ENCODE data around the gene MAML2. TPM values are rescaled to one million over a fixed set of nuclear protein-coding genes. Genes with fewer than 3 reads are reported as not detected.

The MAML2 gene
- total RNA-seq, 1 donor from 2014 or later = 31.5 TPM

DNA sequence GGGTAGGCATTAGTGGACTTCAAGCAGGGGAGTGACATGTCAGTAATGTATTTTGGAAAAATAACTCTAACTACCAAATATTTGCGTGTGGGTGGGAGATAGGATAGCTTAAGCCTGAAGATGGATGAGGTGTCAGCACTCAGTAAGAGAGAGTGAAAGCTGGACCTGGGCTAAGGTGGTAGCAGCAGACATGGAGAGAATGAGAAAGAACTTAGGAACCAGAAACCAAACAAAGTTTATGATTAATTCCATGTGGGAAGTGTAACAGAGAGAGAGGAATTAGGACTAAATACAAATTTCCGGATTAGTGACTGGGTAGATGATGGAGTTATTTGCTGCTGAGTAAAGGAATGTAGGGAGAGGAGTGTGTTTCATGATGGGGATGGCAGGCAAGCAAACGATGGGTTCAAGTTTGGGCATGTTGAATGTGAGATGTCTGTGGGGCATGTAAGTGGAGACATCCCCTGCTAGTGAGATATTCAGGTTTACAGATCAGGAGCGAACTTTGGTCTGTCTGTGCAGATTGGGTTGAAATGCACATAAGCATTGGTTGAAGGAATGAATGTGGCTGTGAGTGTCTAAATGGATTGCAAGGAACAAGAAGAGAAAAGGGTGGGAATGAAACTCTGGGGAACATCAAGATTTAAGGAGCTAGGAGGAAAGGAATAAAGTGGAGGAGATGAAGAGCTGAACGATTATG is 233.5 kb downstream of the MAML2 start:
- TF ChIP-seq, protein P1, sequence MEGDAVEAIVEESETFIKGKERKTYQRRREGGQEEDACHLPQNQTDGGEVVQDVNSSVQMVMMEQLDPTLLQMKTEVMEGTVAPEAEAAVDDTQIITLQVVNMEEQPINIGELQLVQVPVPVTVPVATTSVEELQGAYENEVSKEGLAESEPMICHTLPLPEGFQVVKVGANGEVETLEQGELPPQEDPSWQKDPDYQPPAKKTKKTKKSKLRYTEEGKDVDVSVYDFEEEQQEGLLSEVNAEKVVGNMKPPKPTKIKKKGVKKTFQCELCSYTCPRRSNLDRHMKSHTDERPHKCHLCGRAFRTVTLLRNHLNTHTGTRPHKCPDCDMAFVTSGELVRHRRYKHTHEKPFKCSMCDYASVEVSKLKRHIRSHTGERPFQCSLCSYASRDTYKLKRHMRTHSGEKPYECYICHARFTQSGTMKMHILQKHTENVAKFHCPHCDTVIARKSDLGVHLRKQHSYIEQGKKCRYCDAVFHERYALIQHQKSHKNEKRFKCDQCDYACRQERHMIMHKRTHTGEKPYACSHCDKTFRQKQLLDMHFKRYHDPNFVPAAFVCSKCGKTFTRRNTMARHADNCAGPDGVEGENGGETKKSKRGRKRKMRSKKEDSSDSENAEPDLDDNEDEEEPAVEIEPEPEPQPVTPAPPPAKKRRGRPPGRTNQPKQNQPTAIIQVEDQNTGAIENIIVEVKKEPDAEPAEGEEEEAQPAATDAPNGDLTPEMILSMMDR (IDR thresholded peaks at IDR 0.05) = no peak
- H3K27me3 ChIP-seq (ENCODE audit: low read depth) = no peaks in the 10 kb centered on the region
- no peak for DNase-seq
- H3K4me3 ChIP-seq = no peak overlapping the region
- no peak for ATAC-seq
- H3K9me3 ChIP-seq = no peaks in the 10 kb centered on the region
- H3K4me1 ChIP-seq = peaks cover 23% of the 10 kb centered on the region
- no peak overlapping the region for H3K27ac ChIP-seq
- no peaks in the 10 kb centered on the region for H3K36me3 ChIP-seq
- intact Hi-C loops (cut with DNase I) = no loop called here

GRCh38 chr11:96107143-96107824 is 235.7 kb downstream of the MAML2 start:
- DNase-seq (no peak), ATAC-seq (no peak)
- no peak overlapping the region for H3K4me3 ChIP-seq
- intact Hi-C loops (cut with DNase I) = no loop called here
- peaks cover 25% of the 10 kb centered on the region for H3K4me1 ChIP-seq
- no peaks in the 10 kb centered on the region for H3K36me3 ChIP-seq
- no peaks in the 10 kb centered on the region for H3K27me3 ChIP-seq (ENCODE audit: low read depth)
- H3K27ac ChIP-seq = no peak overlapping the region
- no peaks in the 10 kb centered on the region for H3K9me3 ChIP-seq
- TF ChIP-seq, protein P1 (IDR thresholded peaks at IDR 0.05) = no peak

DNA sequence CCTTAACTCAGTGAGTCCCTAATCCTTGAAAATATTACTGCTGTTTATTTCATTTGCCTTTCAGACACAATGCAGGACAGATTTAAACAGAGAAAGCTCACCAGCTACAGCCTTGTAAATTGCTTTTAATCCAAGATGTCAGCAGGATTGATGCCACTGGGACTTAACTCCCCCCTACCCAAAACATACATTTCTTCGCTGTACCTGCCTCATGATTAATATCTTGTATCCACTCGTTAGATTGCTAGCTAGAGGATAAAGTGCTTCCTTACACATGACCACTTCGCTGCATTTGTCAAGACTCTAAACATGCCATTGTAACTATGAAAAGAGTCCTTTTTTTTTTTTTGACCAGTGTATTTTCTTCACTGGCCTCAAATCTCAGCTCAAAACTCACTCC is 236.3 kb downstream of the MAML2 start:
- no peak for DNase-seq
- Histone ChIP-seq H3K9me3 (no peaks in the 10 kb centered on the region), H3K27ac (no peak overlapping the region), H3K4me1 (peaks cover 24% of the 10 kb centered on the region), H3K4me3 (no peak overlapping the region), H3K27me3 (ENCODE audit: low read depth) (no peaks in the 10 kb centered on the region), H3K36me3 (no peaks in the 10 kb centered on the region)
- TF ChIP-seq, protein P1 (IDR thresholded peaks at IDR 0.05) = no peak
- intact Hi-C loops (cut with DNase I) = no loop called here
- no peak for ATAC-seq

DNA sequence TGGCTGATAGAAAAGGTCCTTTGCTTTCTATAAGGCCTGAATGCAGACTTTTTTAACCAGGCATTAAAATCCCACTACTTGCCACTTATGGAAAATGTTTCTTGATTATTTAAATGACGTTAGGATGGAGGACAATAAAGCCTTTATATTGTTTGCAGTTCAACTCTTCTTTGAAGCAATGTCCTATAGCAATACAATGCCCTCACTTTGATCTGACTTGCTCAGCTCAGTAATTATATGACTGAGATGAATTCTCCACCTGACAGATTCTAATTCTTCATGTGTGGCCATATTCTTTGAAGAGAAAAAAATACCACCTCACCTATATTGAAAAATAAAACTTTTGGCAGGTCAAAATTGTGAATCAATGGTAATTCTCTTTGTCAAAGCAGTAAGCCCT is 237.1 kb downstream of the MAML2 start:
- no peak for ATAC-seq
- Histone ChIP-seq H3K4me3 (no peak overlapping the region), H3K4me1 (peaks cover 24% of the 10 kb centered on the region), H3K27ac (no peak overlapping the region), H3K9me3 (no peaks in the 10 kb centered on the region), H3K27me3 (ENCODE audit: low read depth) (no peaks in the 10 kb centered on the region), H3K36me3 (no peaks in the 10 kb centered on the region)
- DNase-seq = no peak
- TF ChIP-seq, protein P1 (IDR thresholded peaks at IDR 0.05) = no peak
- intact Hi-C loops (cut with DNase I) = no loop called here

DNA sequence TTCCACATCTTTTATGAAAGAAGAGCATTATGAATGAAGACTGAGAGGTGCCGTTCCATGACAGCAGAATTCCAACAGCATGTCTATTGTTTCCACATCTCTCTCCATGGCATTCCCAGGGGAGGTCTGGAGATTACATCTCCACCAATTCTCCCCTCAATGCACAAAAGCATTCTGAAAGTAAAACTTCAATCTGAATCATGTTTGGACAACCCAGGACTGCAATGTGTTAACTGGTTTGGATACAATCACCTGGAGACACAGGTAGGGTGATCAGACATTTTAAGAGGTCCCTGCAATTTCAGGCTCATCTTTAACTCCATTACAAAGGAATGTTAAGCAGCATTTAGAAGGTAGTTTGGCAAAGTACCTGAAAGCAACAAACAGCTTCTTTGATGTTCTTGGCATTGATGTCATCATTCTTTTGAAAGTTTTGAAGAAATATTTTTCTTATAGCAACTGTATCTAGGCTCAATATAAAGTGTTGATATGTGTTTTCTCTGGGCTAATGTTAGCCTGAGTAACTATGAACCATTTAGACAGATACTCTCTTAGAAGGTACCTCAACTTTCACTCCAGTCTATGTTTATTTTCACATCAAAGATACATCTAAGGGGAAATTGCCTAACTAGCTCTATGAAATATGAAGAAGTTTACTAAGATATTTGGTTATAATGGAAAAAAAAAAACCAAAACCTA is 237.6 kb downstream of the MAML2 start:
- no peak overlapping the region for H3K4me3 ChIP-seq
- peaks cover 24% of the 10 kb centered on the region for H3K4me1 ChIP-seq
- intact Hi-C loops (cut with DNase I) = no loop called here
- no peaks in the 10 kb centered on the region for H3K27me3 ChIP-seq (ENCODE audit: low read depth)
- DNase-seq (no peak), ATAC-seq (peak in 1 of 2 donors; percentile 61)
- no peaks in the 10 kb centered on the region for H3K9me3 ChIP-seq
- no peak overlapping the region for H3K27ac ChIP-seq
- TF ChIP-seq, protein P1 (IDR thresholded peaks at IDR 0.05) = no peak
- no peaks in the 10 kb centered on the region for H3K36me3 ChIP-seq
